ENCODE measurements around the gene PCSK6. TPM values are rescaled to one million over a fixed set of nuclear protein-coding genes. Genes with fewer than 3 reads are reported as not detected.

PCSK6 gene
- polyA plus RNA-seq, 1 donor from 2014 or later, result 1.1 TPM

DNA sequence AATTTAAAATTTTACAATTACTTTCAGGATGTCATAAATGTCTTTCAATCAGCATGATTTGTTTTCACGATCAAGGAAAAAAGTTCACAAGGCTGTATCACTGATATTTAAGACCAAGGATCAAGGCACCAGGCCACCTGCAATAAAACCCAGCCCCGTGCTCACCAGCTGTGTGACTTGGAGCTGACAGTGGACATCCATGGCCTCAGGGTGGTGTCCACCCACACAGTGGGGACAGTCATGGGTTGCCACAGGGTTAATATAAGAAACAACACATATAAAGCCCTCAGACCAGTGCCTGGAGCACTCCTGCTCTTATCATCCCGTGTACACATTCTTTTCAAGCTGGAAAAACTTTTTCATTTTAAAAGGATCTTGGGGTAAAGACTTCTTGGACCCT, 56.5 kb downstream of the PCSK6 start:
- Histone ChIP-seq H3K79me2 (replicated peaks; ENCODE audit: insufficient read depth, low read length) (no peaks in the 10 kb centered on the region), H3F3A (ENCODE audit: insufficient read depth, low read length, poor library complexity, severe bottlenecking) (no peaks in the 10 kb centered on the region), H3K9ac (ENCODE audit: low read length) (no peak overlapping the region), H3K36me3 (ENCODE audit: insufficient read depth, low read length) (no peaks in the 10 kb centered on the region), H3K9me2 (ENCODE audit: insufficient read depth, low read length) (no peaks in the 10 kb centered on the region), H3K27me3 (ENCODE audit: insufficient read depth, low read depth, low read length) (no peaks in the 10 kb centered on the region), H3K4me3 (ENCODE audit: low read length) (no peak overlapping the region), H3K9me3 (ENCODE audit: low read length) (no peaks in the 10 kb centered on the region), H3K27ac (ENCODE audit: low read length) (no peak overlapping the region), H4K20me1 (ENCODE audit: insufficient read depth) (no peaks in the 10 kb centered on the region), H2AFZ (ENCODE audit: low read depth, low read length) (no peak overlapping the region), H3K4me2 (ENCODE audit: low read length) (no peak overlapping the region)
- TF ChIP-seq EP300 (conservative IDR thresholded peaks at IDR 0.05; ENCODE audit: poor library complexity, severe bottlenecking), result no peak
- TF ChIP-seq, protein P1, sequence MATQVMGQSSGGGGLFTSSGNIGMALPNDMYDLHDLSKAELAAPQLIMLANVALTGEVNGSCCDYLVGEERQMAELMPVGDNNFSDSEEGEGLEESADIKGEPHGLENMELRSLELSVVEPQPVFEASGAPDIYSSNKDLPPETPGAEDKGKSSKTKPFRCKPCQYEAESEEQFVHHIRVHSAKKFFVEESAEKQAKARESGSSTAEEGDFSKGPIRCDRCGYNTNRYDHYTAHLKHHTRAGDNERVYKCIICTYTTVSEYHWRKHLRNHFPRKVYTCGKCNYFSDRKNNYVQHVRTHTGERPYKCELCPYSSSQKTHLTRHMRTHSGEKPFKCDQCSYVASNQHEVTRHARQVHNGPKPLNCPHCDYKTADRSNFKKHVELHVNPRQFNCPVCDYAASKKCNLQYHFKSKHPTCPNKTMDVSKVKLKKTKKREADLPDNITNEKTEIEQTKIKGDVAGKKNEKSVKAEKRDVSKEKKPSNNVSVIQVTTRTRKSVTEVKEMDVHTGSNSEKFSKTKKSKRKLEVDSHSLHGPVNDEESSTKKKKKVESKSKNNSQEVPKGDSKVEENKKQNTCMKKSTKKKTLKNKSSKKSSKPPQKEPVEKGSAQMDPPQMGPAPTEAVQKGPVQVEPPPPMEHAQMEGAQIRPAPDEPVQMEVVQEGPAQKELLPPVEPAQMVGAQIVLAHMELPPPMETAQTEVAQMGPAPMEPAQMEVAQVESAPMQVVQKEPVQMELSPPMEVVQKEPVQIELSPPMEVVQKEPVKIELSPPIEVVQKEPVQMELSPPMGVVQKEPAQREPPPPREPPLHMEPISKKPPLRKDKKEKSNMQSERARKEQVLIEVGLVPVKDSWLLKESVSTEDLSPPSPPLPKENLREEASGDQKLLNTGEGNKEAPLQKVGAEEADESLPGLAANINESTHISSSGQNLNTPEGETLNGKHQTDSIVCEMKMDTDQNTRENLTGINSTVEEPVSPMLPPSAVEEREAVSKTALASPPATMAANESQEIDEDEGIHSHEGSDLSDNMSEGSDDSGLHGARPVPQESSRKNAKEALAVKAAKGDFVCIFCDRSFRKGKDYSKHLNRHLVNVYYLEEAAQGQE (IDR thresholded peaks at IDR 0.05; ENCODE audit: borderline replicate concordance), result no peak
- TF ChIP-seq RAD21 (conservative IDR thresholded peaks at IDR 0.05), result no peak
- no peak for TF ChIP-seq EZH2 (IDR thresholded peaks at IDR 0.05; ENCODE audit: borderline replicate concordance, insufficient read depth, low read length, poor library complexity, severe bottlenecking)
- TF ChIP-seq SMC3 (conservative IDR thresholded peaks at IDR 0.05; ENCODE audit: poor library complexity), result no peak
- no peak for TF ChIP-seq TAF1 (IDR thresholded peaks at IDR 0.05; ENCODE audit: low read depth)
- TF ChIP-seq, protein P2, sequence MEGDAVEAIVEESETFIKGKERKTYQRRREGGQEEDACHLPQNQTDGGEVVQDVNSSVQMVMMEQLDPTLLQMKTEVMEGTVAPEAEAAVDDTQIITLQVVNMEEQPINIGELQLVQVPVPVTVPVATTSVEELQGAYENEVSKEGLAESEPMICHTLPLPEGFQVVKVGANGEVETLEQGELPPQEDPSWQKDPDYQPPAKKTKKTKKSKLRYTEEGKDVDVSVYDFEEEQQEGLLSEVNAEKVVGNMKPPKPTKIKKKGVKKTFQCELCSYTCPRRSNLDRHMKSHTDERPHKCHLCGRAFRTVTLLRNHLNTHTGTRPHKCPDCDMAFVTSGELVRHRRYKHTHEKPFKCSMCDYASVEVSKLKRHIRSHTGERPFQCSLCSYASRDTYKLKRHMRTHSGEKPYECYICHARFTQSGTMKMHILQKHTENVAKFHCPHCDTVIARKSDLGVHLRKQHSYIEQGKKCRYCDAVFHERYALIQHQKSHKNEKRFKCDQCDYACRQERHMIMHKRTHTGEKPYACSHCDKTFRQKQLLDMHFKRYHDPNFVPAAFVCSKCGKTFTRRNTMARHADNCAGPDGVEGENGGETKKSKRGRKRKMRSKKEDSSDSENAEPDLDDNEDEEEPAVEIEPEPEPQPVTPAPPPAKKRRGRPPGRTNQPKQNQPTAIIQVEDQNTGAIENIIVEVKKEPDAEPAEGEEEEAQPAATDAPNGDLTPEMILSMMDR (IDR thresholded peaks at IDR 0.05; ENCODE audit: poor library complexity, severe bottlenecking), result no peak
- no peak for TF ChIP-seq POLR2AphosphoS5 (IDR thresholded peaks at IDR 0.05)

DNA sequence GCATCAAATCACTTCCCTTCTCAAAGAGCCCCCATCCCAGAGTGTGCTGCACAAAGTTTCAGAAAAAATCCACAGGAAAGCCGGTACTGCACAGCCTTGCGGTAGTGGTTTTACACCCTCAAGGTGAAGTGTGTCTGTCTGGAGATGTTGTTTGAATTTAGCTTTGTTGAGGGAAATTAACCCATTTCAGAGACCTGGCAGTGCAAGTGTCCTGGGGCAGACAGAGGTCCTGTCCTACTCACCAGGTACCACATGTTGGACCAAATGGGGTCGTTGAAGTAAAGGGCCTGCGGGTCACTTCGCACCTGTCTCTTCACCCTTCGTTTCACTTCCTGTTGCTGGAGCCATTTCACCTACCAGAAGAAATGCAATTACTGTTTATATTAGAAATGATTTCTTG, 57.8 kb downstream of the PCSK6 start:
- no peaks in the 10 kb centered on the region for H3K9me3 ChIP-seq (ENCODE audit: low read length)
- TF ChIP-seq RAD21 (conservative IDR thresholded peaks at IDR 0.05) (no peak), MXI1 (conservative IDR thresholded peaks at IDR 0.05; ENCODE audit: poor library complexity, severe bottlenecking) (no peak), EZH2 (IDR thresholded peaks at IDR 0.05; ENCODE audit: borderline replicate concordance, insufficient read depth, low read length, poor library complexity, severe bottlenecking) (no peak), POLR2AphosphoS5 (IDR thresholded peaks at IDR 0.05) (no peak), EP300 (conservative IDR thresholded peaks at IDR 0.05; ENCODE audit: poor library complexity, severe bottlenecking) (no peak), SMC3 (conservative IDR thresholded peaks at IDR 0.05; ENCODE audit: poor library complexity) (no peak), TAF1 (IDR thresholded peaks at IDR 0.05; ENCODE audit: low read depth) (no peak)
- TF ChIP-seq, protein P2 (IDR thresholded peaks at IDR 0.05; ENCODE audit: poor library complexity, severe bottlenecking), result no peak
- TF ChIP-seq, protein P1 (IDR thresholded peaks at IDR 0.05; ENCODE audit: borderline replicate concordance), result no peak
- no peaks in the 10 kb centered on the region for H3K79me2 ChIP-seq (replicated peaks; ENCODE audit: insufficient read depth, low read length)
- no peaks in the 10 kb centered on the region for H4K20me1 ChIP-seq (ENCODE audit: insufficient read depth)
- H3K4me2 ChIP-seq (ENCODE audit: low read length), result no peak overlapping the region
- H3K4me3 ChIP-seq (ENCODE audit: low read length), result no peak overlapping the region
- H3K36me3 ChIP-seq (ENCODE audit: insufficient read depth, low read length), result no peaks in the 10 kb centered on the region
- H2AFZ ChIP-seq (ENCODE audit: low read depth, low read length), result no peak overlapping the region
- no peaks in the 10 kb centered on the region for H3K27me3 ChIP-seq (ENCODE audit: insufficient read depth, low read depth, low read length)
- H3K9me2 ChIP-seq (ENCODE audit: insufficient read depth, low read length), result no peaks in the 10 kb centered on the region
- no peaks in the 10 kb centered on the region for H3F3A ChIP-seq (ENCODE audit: insufficient read depth, low read length, poor library complexity, severe bottlenecking)
- no peak overlapping the region for H3K27ac ChIP-seq (ENCODE audit: low read length)
- H3K9ac ChIP-seq (ENCODE audit: low read length), result no peak overlapping the region

All from neural cell (in vitro differentiated cells).